SK-N-SH treated with all-trans-retinoic acid at 6 μM for 48 hours (cell line): ENCODE data around the gene MTNR1A.
A peak's percentile ranks its signal among the peaks of the same experiment; 100 is the strongest.

Experiments
- ATAC-seq: fragments of 200-7000 bp; cut with Tn5 transposase; 3 replicates; pipeline ENCODE4 v1.9.1; 2020; ENCODE audit warnings: mild to moderate bottlenecking, moderate library complexity
- ARNTL ChIP-seq: fragments of 450-650 bp; formaldehyde crosslinking; IDR thresholded peaks from 2 replicates; pipeline ENCODE4 v1.5.0; 2020; ENCODE audit warnings: low read depth, mild to moderate bottlenecking, moderate library complexity, borderline replicate concordance
- BACH2 ChIP-seq: fragments of 250-450 bp; sonication (Bioruptor Pico); IDR thresholded peaks from 2 replicates; pipeline ENCODE4 v1.9.0; 2021; ENCODE audit warnings: mild to moderate bottlenecking, borderline replicate concordance
- CSDC2 ChIP-seq: fragments of 250-450 bp; sonication (Bioruptor Pico); IDR thresholded peaks from 2 replicates; pipeline ENCODE4 v1.5.0; 2020; ENCODE audit warnings: mild to moderate bottlenecking, moderate library complexity
- ESRRG ChIP-seq: fragments of 250-450 bp; sonication (Bioruptor Pico); IDR thresholded peaks from 2 replicates; pipeline ENCODE4 v1.6.1; 2021; ENCODE audit warnings: mild to moderate bottlenecking
- GLIS3 ChIP-seq: fragments of 250-450 bp; sonication (Bioruptor Pico); IDR thresholded peaks from 2 replicates; pipeline ENCODE4 v1.5.0; 2020; ENCODE audit warnings: mild to moderate bottlenecking, moderate library complexity
- ISL1 ChIP-seq: fragments of 250-450 bp; sonication (Bioruptor Pico); IDR thresholded peaks from 2 replicates; pipeline ENCODE4 v2.1.2; 2022; ENCODE audit warnings: mild to moderate bottlenecking, moderate library complexity
- OSR1 ChIP-seq: fragments of 250-450 bp; sonication (Bioruptor Pico); IDR thresholded peaks from 2 replicates; pipeline ENCODE4 v1.8.0; 2022; ENCODE audit warnings: moderate library complexity, mild to moderate bottlenecking, inconsistent platforms
- PPARA ChIP-seq: fragments of 250-450 bp; sonication (Bioruptor Pico); IDR thresholded peaks from 2 replicates; pipeline ENCODE4 v1.5.0; 2020; ENCODE audit warnings: mild to moderate bottlenecking, borderline replicate concordance
- RARB ChIP-seq: fragments of 250-450 bp; sonication (Bioruptor Pico); IDR thresholded peaks from 2 replicates; pipeline ENCODE4 v1.8.0; 2021; ENCODE audit warnings: mild to moderate bottlenecking, moderate library complexity
- SNAI2 ChIP-seq: fragments of 250-450 bp; sonication (Bioruptor Pico); IDR thresholded peaks from 2 replicates; pipeline ENCODE4 v1.5.0; 2020; ENCODE audit warnings: mild to moderate bottlenecking, moderate library complexity
- TOX ChIP-seq: fragments of 250-450 bp; sonication (Bioruptor Pico); IDR thresholded peaks from 2 replicates; pipeline ENCODE4 v1.8.0; 2021; ENCODE audit warnings: mild to moderate bottlenecking, moderate library complexity, borderline replicate concordance
- ZC3H10 ChIP-seq: fragments of 250-450 bp; sonication (Bioruptor Pico); IDR thresholded peaks from 2 replicates; pipeline ENCODE4 v1.5.1; 2021; ENCODE audit warnings: mild to moderate bottlenecking, moderate library complexity
- ZFP3 ChIP-seq: fragments of 250-450 bp; sonication (Bioruptor Pico); IDR thresholded peaks from 2 replicates; pipeline ENCODE4 v1.5.0; 2020; ENCODE audit warnings: mild to moderate bottlenecking, moderate library complexity
- ZFP30 ChIP-seq: fragments of 450-650 bp; formaldehyde crosslinking; IDR thresholded peaks from 2 replicates; pipeline ENCODE4 v1.5.0; 2022; ENCODE audit warnings: mild to moderate bottlenecking, moderate library complexity
- ZNF565 ChIP-seq: fragments of 450-650 bp; formaldehyde crosslinking; conservative IDR thresholded peaks from 2 replicates; pipeline ENCODE4 v1.5.0; 2020; ENCODE audit warnings: low read depth, mild to moderate bottlenecking, moderate library complexity
- ZNF70 ChIP-seq: fragments of 450-650 bp; formaldehyde crosslinking; IDR thresholded peaks from 2 replicates; pipeline ENCODE4 v1.5.0; 2020; ENCODE audit warnings: mild to moderate bottlenecking, moderate library complexity
- ZNF8 ChIP-seq: fragments of 450-650 bp; formaldehyde crosslinking; IDR thresholded peaks from 2 replicates; pipeline ENCODE4 v1.5.0; 2020; ENCODE audit warnings: mild to moderate bottlenecking, moderate library complexity
- TF ChIP-seq, protein P1 (sequence below): fragments of 250-450 bp; sonication (Bioruptor Pico); IDR thresholded peaks from 2 replicates; pipeline ENCODE4 v1.5.1; 2020; ENCODE audit warnings: low read depth, mild to moderate bottlenecking, moderate library complexity
- TF ChIP-seq, protein P2 (sequence below): fragments of 250-450 bp; sonication (Bioruptor Pico); IDR thresholded peaks from 2 replicates; pipeline ENCODE4 v1.5.0; 2020; ENCODE audit warnings: mild to moderate bottlenecking, moderate library complexity
- TF ChIP-seq, protein P3 (sequence below): fragments of 250-450 bp; sonication (Bioruptor Pico); IDR thresholded peaks from 2 replicates; pipeline ENCODE4 v1.5.1; 2021; ENCODE audit warnings: mild to moderate bottlenecking, moderate library complexity
- TF ChIP-seq, protein P4 (sequence below): fragments of 250-450 bp; sonication (Bioruptor Pico); IDR thresholded peaks from 2 replicates; pipeline ENCODE4 v1.8.0; 2021; ENCODE audit warnings: low read depth, mild to moderate bottlenecking, moderate library complexity, borderline replicate concordance

Gene MTNR1A

DNA sequence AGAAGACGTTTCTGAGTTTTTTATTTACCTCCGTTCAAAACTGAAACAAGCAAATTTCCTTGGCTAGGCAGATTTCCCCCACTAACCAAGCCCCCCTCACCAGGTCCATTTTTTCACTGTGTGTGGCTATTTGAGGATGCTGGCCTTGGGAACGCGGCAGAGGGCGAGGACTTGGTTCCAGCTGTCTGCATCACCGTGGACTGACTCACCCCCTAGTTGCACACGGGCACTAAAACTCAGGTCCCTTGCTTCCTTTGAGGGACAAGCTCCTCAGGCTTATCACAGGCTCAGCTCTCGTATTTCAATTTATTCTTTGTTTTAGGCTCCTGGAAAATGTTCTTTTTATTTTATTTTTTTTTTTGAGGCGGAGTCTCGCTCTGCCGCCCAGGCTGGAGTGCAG is 8.4 kb upstream of the MTNR1A start:
- TF ChIP-seq TOX (CRISPR knock-in tag) (no peak), OSR1 (CRISPR knock-in tag) (no peak), CSDC2 (CRISPR knock-in tag) (no peak), SNAI2 (CRISPR knock-in tag) (no peak), ZNF565 (CRISPR knock-in tag) (no peak), BACH2 (CRISPR knock-in tag) (no peak)
- TF ChIP-seq, protein P1, sequence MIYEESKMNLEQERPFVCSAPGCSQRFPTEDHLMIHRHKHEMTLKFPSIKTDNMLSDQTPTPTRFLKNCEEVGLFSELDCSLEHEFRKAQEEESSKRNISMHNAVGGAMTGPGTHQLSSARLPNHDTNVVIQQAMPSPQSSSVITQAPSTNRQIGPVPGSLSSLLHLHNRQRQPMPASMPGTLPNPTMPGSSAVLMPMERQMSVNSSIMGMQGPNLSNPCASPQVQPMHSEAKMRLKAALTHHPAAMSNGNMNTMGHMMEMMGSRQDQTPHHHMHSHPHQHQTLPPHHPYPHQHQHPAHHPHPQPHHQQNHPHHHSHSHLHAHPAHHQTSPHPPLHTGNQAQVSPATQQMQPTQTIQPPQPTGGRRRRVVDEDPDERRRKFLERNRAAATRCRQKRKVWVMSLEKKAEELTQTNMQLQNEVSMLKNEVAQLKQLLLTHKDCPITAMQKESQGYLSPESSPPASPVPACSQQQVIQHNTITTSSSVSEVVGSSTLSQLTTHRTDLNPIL (CRISPR knock-in tag), result no peak
- ATAC-seq, result 0 out of 3 replicates have a peak, but pooled peaks have one; percentile 24

DNA sequence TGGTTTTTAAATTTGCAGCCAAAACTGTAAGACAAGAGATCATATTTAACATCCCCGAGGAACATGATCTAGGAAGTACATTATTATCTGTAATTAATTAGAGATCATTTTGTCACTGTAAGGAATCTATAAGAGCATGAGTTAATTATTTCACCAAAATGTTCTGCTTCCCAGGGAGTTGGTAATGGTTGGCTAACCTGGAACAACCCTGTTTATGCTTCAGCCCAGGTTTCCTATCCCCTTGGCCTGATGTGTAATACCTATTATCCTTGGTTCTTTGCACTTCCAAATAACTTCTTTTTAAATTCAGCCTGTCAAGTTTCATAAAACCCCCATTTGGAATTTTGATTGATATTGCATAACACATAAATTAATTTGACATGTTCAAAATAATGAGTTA is 6.4 kb upstream of the MTNR1A start:
- TF ChIP-seq ARNTL (CRISPR knock-in tag) (no peak), RARB (CRISPR knock-in tag) (no peak), ZNF565 (CRISPR knock-in tag) (no peak), ZNF8 (CRISPR knock-in tag) (no peak), ZNF70 (no peak), GLIS3 (CRISPR knock-in tag) (no peak), ISL1 (no peak), TOX (CRISPR knock-in tag) (no peak), ESRRG (no peak), PPARA (no peak), CSDC2 (CRISPR knock-in tag) (no peak), SNAI2 (CRISPR knock-in tag) (no peak), BACH2 (CRISPR knock-in tag) (no peak), ZFP3 (CRISPR knock-in tag) (no peak), ZFP30 (CRISPR knock-in tag) (no peak), ZC3H10 (CRISPR knock-in tag) (no peak), OSR1 (CRISPR knock-in tag) (no peak)
- TF ChIP-seq, protein P2, sequence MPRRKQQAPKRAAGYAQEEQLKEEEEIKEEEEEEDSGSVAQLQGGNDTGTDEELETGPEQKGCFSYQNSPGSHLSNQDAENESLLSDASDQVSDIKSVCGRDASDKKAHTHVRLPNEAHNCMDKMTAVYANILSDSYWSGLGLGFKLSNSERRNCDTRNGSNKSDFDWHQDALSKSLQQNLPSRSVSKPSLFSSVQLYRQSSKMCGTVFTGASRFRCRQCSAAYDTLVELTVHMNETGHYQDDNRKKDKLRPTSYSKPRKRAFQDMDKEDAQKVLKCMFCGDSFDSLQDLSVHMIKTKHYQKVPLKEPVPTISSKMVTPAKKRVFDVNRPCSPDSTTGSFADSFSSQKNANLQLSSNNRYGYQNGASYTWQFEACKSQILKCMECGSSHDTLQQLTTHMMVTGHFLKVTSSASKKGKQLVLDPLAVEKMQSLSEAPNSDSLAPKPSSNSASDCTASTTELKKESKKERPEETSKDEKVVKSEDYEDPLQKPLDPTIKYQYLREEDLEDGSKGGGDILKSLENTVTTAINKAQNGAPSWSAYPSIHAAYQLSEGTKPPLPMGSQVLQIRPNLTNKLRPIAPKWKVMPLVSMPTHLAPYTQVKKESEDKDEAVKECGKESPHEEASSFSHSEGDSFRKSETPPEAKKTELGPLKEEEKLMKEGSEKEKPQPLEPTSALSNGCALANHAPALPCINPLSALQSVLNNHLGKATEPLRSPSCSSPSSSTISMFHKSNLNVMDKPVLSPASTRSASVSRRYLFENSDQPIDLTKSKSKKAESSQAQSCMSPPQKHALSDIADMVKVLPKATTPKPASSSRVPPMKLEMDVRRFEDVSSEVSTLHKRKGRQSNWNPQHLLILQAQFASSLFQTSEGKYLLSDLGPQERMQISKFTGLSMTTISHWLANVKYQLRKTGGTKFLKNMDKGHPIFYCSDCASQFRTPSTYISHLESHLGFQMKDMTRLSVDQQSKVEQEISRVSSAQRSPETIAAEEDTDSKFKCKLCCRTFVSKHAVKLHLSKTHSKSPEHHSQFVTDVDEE (CRISPR knock-in tag), result no peak
- TF ChIP-seq, protein P3, sequence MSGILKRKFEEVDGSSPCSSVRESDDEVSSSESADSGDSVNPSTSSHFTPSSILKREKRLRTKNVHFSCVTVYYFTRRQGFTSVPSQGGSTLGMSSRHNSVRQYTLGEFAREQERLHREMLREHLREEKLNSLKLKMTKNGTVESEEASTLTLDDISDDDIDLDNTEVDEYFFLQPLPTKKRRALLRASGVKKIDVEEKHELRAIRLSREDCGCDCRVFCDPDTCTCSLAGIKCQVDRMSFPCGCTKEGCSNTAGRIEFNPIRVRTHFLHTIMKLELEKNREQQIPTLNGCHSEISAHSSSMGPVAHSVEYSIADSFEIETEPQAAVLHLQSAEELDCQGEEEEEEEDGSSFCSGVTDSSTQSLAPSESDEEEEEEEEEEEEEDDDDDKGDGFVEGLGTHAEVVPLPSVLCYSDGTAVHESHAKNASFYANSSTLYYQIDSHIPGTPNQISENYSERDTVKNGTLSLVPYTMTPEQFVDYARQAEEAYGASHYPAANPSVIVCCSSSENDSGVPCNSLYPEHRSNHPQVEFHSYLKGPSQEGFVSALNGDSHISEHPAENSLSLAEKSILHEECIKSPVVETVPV, result no peak
- TF ChIP-seq, protein P4, sequence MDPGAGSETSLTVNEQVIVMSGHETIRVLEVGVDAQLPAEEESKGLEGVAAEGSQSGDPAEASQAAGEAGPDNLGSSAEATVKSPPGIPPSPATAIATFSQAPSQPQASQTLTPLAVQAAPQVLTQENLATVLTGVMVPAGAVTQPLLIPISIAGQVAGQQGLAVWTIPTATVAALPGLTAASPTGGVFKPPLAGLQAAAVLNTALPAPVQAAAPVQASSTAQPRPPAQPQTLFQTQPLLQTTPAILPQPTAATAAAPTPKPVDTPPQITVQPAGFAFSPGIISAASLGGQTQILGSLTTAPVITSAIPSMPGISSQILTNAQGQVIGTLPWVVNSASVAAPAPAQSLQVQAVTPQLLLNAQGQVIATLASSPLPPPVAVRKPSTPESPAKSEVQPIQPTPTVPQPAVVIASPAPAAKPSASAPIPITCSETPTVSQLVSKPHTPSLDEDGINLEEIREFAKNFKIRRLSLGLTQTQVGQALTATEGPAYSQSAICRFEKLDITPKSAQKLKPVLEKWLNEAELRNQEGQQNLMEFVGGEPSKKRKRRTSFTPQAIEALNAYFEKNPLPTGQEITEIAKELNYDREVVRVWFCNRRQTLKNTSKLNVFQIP (CRISPR knock-in tag), result no peak
- ATAC-seq, result no peak

DNA sequence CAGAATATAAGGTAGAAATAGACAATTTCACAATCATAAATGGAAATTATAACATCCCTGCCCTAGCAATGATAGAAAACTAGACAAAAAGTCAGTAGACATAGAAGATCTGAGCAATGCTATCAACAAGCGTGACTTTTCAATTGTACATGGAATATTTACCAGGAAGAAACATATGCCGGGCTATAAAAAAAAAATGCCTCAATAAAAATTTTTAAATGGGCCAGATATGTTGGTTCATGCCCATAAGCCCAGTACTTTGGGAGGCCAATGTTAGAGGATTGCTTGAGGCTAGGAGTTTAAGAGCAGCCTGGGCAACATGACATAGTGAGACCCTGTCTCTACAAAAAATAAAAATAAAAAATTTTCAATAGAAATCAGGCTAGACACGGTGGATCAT is 5.3 kb upstream of the MTNR1A start:
- TF ChIP-seq, protein P4 (CRISPR knock-in tag), result no peak
- TF ChIP-seq SNAI2 (CRISPR knock-in tag), result no peak
- ATAC-seq, result no peak

DNA sequence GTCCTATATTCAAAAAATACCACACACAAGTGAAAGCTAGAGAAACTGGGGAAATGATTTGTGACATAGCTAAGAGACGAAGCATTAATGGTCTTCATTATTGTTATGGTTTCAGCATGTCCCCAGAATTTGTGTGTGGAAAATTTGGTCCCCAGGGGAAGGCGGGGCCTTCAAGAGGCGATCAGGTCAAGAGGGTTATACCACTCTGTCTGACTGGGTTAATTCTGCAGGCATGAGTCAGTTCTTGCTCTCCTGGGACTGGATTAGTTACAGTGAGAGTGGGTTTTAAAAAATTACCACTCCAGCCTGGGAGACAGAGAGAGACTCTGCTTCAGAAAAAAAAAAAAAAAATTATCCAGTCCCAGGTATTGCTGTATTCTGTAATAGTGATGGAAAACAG is 2.1 kb upstream of the MTNR1A start:
- no peak for ATAC-seq
- TF ChIP-seq SNAI2 (CRISPR knock-in tag) (no peak), ZFP3 (CRISPR knock-in tag) (no peak), ISL1 (no peak), TOX (CRISPR knock-in tag) (no peak), ZNF8 (CRISPR knock-in tag) (no peak), ZNF70 (no peak), ZNF565 (CRISPR knock-in tag) (no peak), OSR1 (CRISPR knock-in tag) (no peak), GLIS3 (CRISPR knock-in tag) (no peak), CSDC2 (CRISPR knock-in tag) (no peak), BACH2 (CRISPR knock-in tag) (no peak), ZFP30 (CRISPR knock-in tag) (no peak)
- TF ChIP-seq, protein P3, result no peak
- TF ChIP-seq, protein P4 (CRISPR knock-in tag), result no peak
- TF ChIP-seq, protein P1 (CRISPR knock-in tag), result no peak
